Neural cell (in vitro differentiated cells): ENCODE measurements around the gene MARVELD3. TPM values are rescaled to one million over a fixed set of nuclear protein-coding genes. Genes with fewer than 3 reads are reported as not detected.
"Not testable (repeated sequence)": the region's sequence is repeated elsewhere in the genome, so short reads cannot be mapped to it uniquely, and the experiment has no call there.

Experiments used
- H2AFZ ChIP-seq: fragments of 200-600, 300-800 bp; sonication (generic), shearing (Covaris generic); 2 replicates; pipeline ENCODE4 v1.6.0; 2014; ENCODE audit warnings: low read depth, mild to moderate bottlenecking, antibody characterized with exemption, low read length, moderate library complexity
- H3F3A ChIP-seq: fragments of 200-600 bp; shearing (Covaris generic); 2 replicates; pipeline ENCODE4 v1.6.1; 2016; ENCODE audit warnings: mild to moderate bottlenecking, moderate library complexity, mixed read lengths, antibody characterized with exemption, low read length; ENCODE audit not compliant: insufficient read depth, poor library complexity, severe bottlenecking
- H3K27ac ChIP-seq: fragments of 200-600, 300-800 bp; sonication (generic), shearing (Covaris generic); 2 replicates; pipeline ENCODE4 v1.5.1; 2014; ENCODE audit warnings: mild to moderate bottlenecking, low read length, moderate library complexity
- H3K27me3 ChIP-seq: fragments of 300-800, 200-600 bp; sonication (generic), shearing (Covaris generic); 2 replicates; pipeline ENCODE4 v1.6.0; 2014; ENCODE audit warnings: mild to moderate bottlenecking, low read depth, low read length, moderate library complexity; ENCODE audit not compliant: insufficient read depth
- H3K36me3 ChIP-seq: fragments of 300-800, 200-600 bp; sonication (generic), shearing (Covaris generic); 2 replicates; pipeline ENCODE4 v1.5.1; 2014; ENCODE audit warnings: mild to moderate bottlenecking, antibody characterized with exemption, low read length, moderate library complexity; ENCODE audit not compliant: insufficient read depth
- H3K4me2 ChIP-seq: fragments of 300-800, 200-600 bp; sonication (generic), shearing (Covaris generic); 2 replicates; pipeline ENCODE4 v1.6.0; 2014; ENCODE audit warnings: mild to moderate bottlenecking, low read length
- H3K4me3 ChIP-seq: fragments of 300-800, 200-600 bp; sonication (generic), shearing (Covaris generic); 2 replicates; pipeline ENCODE4 v1.5.1; 2014; ENCODE audit warnings: mild to moderate bottlenecking, low read length, moderate library complexity
- H3K79me2 ChIP-seq: fragments of 200-600 bp; shearing (Covaris generic); replicated peaks from 2 replicates; pipeline ENCODE4 v1.6.0; 2014; ENCODE audit warnings: mild to moderate bottlenecking, low read length, moderate library complexity; ENCODE audit not compliant: insufficient read depth
- H3K9ac ChIP-seq: fragments of 300-800, 200-600 bp; sonication (generic), shearing (Covaris generic); 2 replicates; pipeline ENCODE4 v1.6.1; 2016; ENCODE audit warnings: mild to moderate bottlenecking, low read length, mixed read lengths
- H3K9me2 ChIP-seq: fragments of 200-600 bp; shearing (Covaris generic); 2 replicates; pipeline ENCODE4 v1.6.1; 2016; ENCODE audit warnings: mild to moderate bottlenecking, low read length, mixed read lengths; ENCODE audit not compliant: insufficient read depth
- H3K9me3 ChIP-seq: fragments of 200-600, 300-800 bp; sonication (generic), shearing (Covaris generic); 2 replicates; pipeline ENCODE4 v1.6.1; 2016; ENCODE audit warnings: mild to moderate bottlenecking, mixed run types, low read length, moderate library complexity, mixed read lengths
- H4K20me1 ChIP-seq: fragments of 200-600 bp; shearing (Covaris generic); 2 replicates; pipeline ENCODE4 v1.6.1; 2016; ENCODE audit warnings: mild to moderate bottlenecking, mixed run types; ENCODE audit not compliant: insufficient read depth
- EP300 ChIP-seq: fragments of 450-650 bp; conservative IDR thresholded peaks from 2 replicates; pipeline ENCODE4 v1.6.1; 2014; ENCODE audit warnings: antibody characterized with exemption, mild to moderate bottlenecking, moderate library complexity; ENCODE audit not compliant: poor library complexity, severe bottlenecking
- EZH2 ChIP-seq: fragments of 200-600, 300-800 bp; shearing (Covaris generic), sonication (generic); IDR thresholded peaks from 2 replicates; pipeline ENCODE4 v1.6.1; 2014; ENCODE audit warnings: antibody characterized with exemption, low read length, borderline replicate concordance, mild to moderate bottlenecking; ENCODE audit not compliant: insufficient read depth, poor library complexity, severe bottlenecking
- MXI1 ChIP-seq: fragments of 450-650 bp; conservative IDR thresholded peaks from 2 replicates; pipeline ENCODE4 v1.6.1; 2014; ENCODE audit warnings: antibody characterized with exemption, mild to moderate bottlenecking; ENCODE audit not compliant: poor library complexity, severe bottlenecking
- POLR2AphosphoS5 ChIP-seq: IDR thresholded peaks from 2 replicates; pipeline ENCODE4 v1.6.1; 2012
- RAD21 ChIP-seq: fragments of 450-650 bp; conservative IDR thresholded peaks from 2 replicates; pipeline ENCODE4 v1.6.1; 2014; ENCODE audit warnings: antibody characterized with exemption, mild to moderate bottlenecking, moderate library complexity
- REST ChIP-seq: IDR thresholded peaks from 2 replicates; pipeline ENCODE4 v1.6.1; 2012; ENCODE audit warnings: borderline replicate concordance
- SMC3 ChIP-seq: fragments of 450-650 bp; conservative IDR thresholded peaks from 2 replicates; pipeline ENCODE4 v1.6.1; 2014; ENCODE audit warnings: antibody characterized with exemption, mild to moderate bottlenecking, moderate library complexity; ENCODE audit not compliant: poor library complexity
- TAF1 ChIP-seq: IDR thresholded peaks from 2 replicates; pipeline ENCODE4 v1.6.1; 2012; ENCODE audit warnings: low read depth
- polyA plus RNA-seq: library from polyadenylated mRNA; depleted of rRNA; stranded (reverse); fragments of >200 nt; gene quantifications from 2 replicates; pipeline ENCODE4 v1.2.3, GENCODE V29; 2014
- TF ChIP-seq, protein P1 (sequence below): fragments of 450-650 bp; IDR thresholded peaks from 2 replicates; pipeline ENCODE4 v1.5.1; 2014; ENCODE audit warnings: antibody characterized with exemption, mild to moderate bottlenecking, moderate library complexity; ENCODE audit not compliant: poor library complexity, severe bottlenecking

The MARVELD3 gene
- polyA plus RNA-seq, 1 donor from 2014 or later, result not detected

DNA sequence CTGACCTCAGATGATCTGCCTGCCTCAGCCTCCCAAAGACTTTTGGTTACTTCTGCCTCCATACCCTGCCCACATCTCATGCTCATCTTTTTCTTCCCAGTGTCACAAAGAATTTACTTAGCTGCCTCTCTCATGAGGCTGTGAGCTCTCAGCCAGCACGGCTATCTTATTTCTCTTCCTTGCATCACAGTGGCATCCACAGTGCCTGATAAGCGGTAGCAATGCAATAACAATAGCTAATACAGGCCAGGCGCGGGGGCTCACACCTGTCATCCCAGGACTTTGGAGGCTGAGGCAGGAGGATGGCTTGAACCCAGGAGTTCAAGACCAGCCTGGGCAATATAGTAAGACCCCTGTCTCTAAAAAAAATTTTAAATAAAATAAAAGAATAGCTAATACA, 15.5 kb upstream of the MARVELD3 start:
- Histone ChIP-seq H4K20me1 (no peaks in the 10 kb centered on the region), H3K9me3 (no peaks in the 10 kb centered on the region), H3K9ac (no peak overlapping the region), H3K79me2 (no peaks in the 10 kb centered on the region), H3K27me3 (no peaks in the 10 kb centered on the region), H3K9me2 (no peaks in the 10 kb centered on the region), H3K4me2 (no peak overlapping the region), H3K27ac (no peak overlapping the region), H3K36me3 (no peaks in the 10 kb centered on the region), H2AFZ (no peak overlapping the region), H3F3A (no peaks in the 10 kb centered on the region), H3K4me3 (no peak overlapping the region)
- no peak for TF ChIP-seq TAF1
- TF ChIP-seq EP300, result no peak
- TF ChIP-seq REST, result no peak
- TF ChIP-seq MXI1, result no peak
- no peak for TF ChIP-seq SMC3
- no peak for TF ChIP-seq POLR2AphosphoS5
- TF ChIP-seq, protein P1, sequence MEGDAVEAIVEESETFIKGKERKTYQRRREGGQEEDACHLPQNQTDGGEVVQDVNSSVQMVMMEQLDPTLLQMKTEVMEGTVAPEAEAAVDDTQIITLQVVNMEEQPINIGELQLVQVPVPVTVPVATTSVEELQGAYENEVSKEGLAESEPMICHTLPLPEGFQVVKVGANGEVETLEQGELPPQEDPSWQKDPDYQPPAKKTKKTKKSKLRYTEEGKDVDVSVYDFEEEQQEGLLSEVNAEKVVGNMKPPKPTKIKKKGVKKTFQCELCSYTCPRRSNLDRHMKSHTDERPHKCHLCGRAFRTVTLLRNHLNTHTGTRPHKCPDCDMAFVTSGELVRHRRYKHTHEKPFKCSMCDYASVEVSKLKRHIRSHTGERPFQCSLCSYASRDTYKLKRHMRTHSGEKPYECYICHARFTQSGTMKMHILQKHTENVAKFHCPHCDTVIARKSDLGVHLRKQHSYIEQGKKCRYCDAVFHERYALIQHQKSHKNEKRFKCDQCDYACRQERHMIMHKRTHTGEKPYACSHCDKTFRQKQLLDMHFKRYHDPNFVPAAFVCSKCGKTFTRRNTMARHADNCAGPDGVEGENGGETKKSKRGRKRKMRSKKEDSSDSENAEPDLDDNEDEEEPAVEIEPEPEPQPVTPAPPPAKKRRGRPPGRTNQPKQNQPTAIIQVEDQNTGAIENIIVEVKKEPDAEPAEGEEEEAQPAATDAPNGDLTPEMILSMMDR, result no peak
- TF ChIP-seq EZH2, result no peak
- no peak for TF ChIP-seq RAD21

DNA sequence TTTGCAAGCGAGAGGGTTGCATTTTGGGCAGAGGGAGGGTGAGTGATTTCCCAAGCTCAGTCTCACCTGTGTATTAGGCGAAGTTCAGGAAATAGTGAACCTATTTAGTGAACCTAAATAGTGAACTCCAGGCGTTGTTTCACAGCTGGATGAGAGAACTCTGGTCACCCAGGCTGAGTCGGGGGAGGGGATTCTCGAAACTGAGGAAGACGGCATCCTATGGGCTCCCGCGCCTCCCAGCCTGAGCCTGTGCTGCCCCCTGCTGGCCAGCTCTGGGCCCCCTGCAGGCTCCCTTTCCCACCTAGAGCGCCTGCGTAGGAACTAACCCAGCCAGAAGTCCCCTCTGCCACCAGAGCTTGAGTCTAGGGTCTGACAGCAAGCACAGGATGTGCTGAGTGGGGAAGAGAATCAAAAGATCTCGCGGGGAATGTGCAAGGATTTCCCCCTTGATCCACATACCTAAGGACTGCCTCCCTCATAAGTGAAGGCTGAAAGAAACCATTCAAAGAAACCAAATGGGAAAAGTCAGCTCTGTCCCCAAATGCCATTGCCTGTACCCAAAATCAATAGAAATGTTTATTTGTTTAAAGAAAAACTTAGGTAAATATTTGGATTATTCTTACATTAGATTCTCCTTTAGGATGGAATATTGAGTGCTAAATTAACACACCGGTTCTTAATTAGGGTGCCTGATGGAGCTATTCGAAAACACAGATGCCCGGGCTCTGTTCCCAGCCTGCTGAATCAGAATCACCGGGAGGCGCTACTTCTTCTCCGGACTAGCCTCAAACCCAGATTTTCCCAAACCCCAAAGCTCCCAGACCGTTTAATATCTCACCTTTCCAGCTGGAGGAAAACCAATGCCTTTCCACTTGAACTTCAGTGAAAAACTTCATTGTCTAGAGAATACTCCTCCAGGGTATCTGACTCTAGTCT, 14.8 kb upstream of the MARVELD3 start:
- Histone ChIP-seq H2AFZ (no peak overlapping the region), H3K27me3 (no peaks in the 10 kb centered on the region), H3K36me3 (no peaks in the 10 kb centered on the region), H3K79me2 (no peaks in the 10 kb centered on the region), H3K4me2 (no peak overlapping the region), H3K9me3 (no peaks in the 10 kb centered on the region), H3K4me3 (no peak overlapping the region), H3K9me2 (no peaks in the 10 kb centered on the region), H3K9ac (no peak overlapping the region), H3K27ac (no peak overlapping the region), H4K20me1 (no peaks in the 10 kb centered on the region), H3F3A (no peaks in the 10 kb centered on the region)
- TF ChIP-seq, protein P1, result peak; percentile 86
- TF ChIP-seq RAD21 (peak; percentile 81), REST (no peak), TAF1 (no peak), EP300 (no peak), EZH2 (no peak), MXI1 (no peak), SMC3 (peak; percentile 75)

DNA sequence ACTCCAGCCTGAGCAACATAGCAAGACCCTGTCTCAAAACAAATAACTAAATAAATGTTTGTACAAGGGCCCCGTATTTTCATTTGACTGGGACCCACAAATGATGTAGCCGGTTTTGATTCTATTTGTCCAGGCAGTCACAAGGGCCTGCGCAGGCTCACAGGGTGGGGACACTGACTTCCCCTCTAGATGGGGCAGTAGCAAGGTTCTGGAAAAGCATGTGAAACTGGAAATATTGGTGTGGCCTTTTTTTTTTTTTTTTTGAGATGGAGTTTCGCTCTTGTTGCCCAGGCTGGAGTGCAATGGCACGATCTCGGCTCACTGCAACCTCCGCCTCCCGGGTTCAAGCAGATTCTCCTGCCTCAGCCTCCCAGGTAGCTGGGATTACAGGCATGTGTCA, 11.0 kb upstream of the MARVELD3 start:
- not testable (repeated sequence) for H4K20me1 ChIP-seq

More for the DNA sequence above, 11.0 kb upstream of the MARVELD3 start:
- H3K4me2 ChIP-seq, H3K4me3 ChIP-seq, H3K27ac ChIP-seq, H3F3A ChIP-seq, H3K79me2 ChIP-seq, H2AFZ ChIP-seq, H3K9me3 ChIP-seq, H3K27me3 ChIP-seq, H3K36me3 ChIP-seq, H3K9me2 ChIP-seq, H3K9ac ChIP-seq: not testable (repeated sequence)
